HG03457 (cell line): ENCODE results near the gene ECSCR.
A peak's percentile ranks its signal among the peaks of the same experiment; 100 is the strongest.
"Not testable (repeated sequence)": the region's sequence is repeated elsewhere in the genome, so short reads cannot be mapped to it uniquely, and the experiment has no call there.

Experiments used
- ATAC-seq: cut with Tn5 transposase; IDR thresholded peaks from one replicate; pipeline ENCODE4 v1.9.1; 2021; ENCODE audit warnings: moderate number of reproducible peaks; ENCODE audit not compliant: unreplicated experiment

ECSCR gene

DNA sequence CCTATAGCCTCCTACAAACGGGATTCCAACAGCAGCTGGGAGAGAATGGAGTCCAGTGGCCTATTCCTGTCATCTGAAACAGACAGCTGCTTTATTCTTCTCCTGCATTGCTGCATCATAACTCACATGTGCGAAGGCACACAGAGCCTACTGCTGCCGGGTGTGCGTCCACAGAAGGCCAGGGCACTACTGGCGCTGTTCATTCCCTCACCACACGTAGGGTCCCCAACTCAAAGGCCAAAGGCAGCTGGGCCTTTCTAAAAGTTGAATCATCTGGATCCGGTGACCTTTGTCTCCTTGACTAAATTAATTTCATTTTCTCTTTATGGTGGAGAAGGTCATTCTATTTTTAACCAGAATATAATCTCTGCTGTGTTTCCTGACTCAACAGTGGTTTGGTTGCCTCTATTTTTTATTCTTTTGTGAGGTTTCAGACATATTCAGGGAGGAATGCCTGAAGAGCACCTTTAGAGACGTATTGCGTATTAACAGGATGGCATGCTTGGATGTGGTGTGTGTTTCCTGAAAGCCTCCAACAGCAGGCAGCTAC, 47.9 kb downstream of the ECSCR start:
- ATAC-seq = no peak

DNA sequence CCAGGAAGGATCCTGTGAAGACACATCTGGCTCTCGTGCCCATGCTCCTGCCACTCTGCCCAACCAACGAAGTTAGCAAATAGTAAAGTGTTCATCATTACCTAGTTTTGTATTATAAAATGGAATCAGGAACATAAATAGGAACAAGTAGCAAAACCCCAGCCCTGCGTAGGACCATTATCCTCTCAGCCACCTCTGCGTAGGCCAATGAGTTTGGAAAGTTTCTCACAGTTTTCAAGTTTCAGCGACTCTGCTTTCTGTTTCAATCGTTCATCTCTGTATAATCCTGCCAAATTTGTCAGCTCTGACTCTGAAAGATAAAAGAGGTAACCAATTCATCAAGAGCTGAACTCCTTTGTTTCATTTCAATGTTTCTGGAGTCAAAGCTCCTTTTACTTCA, 48.6 kb downstream of the ECSCR start:
- ATAC-seq = no peak

DNA sequence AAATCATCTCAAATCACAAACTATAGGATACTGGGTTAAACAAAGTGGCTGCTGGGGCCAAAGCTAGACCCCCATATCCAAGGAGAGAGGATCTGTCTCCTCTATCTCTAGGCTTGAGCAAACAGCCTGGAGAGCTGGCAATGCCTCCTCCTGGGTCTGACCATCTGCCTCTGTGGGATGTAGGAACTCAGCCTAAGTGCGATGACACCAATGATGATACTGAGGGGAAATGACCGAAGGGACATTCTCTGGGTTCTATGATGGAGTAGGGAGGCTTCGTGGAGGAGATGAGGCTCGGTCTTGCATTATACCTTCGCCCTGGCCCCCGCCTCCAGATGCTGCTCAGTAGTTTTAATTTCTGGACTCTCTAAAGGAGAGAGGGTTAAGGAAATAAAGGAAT, 49.4 kb downstream of the ECSCR start:
- ATAC-seq = no peak

DNA sequence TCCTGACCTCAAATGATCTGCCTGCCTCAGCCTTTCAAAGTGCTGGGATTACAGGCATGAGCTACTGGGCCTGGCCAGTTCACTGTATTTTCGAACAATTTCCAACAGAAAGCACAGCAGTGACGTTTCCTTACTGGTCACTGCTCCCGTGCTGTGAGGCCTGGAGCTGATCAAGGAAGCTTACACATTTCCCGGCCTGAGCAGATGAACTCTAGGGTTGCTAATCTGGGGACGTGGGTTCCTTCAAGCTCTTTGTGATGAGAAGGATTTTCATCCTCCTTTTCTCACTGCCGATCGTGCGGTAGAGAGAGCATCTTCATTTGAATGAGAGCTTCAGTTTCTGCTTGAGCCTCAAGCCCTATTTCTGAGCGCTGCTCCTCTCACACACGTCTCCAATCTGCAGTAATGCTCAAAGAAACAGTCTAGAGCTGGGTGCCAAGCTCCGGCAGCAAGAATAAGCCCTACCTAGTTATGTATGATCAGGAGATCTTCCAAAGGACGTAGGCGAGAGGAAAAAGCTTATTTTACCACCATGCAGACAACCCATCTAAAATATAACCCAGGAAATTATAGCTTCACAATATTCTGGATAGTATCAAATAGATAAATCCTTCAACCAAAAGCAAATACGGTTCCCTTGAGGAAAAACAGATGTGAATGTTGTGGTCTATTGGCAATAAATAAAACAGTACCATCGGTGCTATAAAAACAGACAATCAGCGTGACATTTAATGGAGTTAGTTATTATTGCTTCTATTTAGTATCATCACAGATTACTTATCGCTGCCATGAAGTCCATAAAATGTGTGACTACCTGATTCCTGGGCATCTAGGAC, 51.3 kb downstream of the ECSCR start:
- ATAC-seq = no peak

DNA sequence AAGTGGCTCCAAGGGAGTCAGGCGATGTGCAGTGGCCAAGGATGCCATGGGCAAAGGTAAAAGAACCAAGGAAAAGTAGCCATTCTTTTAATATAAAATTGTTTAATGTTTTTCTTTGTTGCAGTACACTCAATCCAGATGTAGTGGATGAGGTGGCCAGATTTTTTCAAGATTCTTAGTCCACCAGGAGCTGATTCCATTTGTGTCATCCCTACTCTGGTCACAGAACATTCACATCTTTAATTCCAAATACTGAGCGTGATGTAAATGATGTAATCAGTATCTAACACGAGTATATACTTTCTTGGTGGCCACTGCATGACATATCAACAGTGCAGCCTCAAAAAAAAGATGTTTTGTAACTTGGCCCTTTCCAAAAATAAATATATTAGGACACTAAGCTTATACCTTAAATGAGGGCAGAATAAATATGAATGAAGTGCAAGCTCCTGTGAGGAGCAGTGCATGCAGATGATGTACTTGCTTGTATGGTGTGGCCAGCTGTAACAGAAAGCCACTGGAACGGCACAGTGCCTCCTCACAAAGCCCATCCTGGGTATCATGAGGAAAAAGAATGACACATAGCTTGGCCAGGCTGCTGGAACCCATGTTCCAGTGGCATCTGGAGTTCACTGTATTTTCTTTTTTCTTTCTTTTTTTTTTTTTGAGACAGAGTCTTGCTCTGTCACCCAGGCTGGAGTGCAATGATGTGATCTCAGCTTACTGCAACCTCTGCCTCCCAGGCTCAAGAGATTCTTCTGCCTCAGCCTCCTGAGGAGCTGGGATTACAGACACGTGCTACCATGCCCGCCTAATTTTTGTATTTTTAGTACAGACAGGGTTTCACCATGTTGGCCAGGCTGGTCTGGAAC, 52.2 kb downstream of the ECSCR start:
- ATAC-seq = no peak

DNA sequence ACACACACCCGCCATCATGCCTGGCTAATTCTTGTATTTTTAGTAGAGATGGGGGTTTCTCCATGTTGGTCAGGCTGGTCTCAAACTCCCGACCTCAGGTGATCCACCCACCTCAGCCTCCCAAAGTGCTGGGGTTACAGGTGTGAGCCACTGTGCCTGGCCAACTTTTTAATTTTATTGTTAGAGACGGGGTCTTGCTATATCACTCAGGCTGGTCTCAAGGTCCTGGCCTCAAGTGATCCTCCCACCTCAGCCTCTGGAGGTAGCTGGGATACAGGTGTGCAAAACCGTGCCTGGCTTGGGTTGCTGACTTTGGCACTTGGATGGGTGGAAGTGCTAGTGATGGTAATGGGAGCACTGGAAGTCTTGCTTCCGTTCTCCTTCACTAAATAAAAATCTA, 53.4 kb downstream of the ECSCR start:
- ATAC-seq = not testable (repeated sequence)

DNA sequence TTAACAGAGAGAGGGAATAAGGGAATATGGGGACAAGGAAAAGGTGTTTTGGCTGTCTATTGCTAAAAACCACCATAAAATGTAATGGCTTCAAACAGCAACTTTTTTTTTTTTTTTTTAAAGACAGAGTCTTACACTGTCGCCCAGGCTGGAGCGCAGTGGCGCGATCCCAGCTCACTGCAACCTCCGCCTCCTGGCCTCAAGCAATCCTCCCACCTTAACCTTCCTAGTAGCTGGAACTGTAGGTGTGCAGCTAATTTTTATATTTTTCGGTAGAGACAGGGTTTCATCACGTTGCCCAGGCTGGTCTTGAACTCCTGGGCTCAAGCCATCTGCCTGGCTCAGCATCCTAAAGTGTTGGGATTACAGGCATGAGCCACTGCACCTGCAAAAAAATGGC, 54.4 kb downstream of the ECSCR start:
- ATAC-seq = no peak

DNA sequence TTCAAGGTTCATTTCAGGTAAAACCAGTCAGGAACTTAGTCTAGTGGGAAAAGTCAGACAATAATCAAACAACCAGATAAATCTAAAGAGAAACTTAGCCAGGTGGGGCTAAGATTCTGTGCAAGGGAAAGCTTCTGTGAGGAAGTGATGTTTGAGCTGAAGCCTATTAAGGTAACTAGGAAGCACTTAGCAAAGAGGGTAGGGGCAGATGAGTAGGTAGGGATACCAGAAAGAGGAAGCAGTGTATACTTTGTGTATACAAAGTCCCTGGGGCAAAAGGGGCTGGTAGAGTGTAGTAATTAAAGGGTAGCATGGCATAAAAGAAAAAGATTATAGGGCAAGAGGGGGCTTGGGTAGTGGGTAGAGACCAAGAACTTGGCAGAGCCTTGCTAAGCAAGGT, 55.0 kb downstream of the ECSCR start:
- ATAC-seq = no peak

DNA sequence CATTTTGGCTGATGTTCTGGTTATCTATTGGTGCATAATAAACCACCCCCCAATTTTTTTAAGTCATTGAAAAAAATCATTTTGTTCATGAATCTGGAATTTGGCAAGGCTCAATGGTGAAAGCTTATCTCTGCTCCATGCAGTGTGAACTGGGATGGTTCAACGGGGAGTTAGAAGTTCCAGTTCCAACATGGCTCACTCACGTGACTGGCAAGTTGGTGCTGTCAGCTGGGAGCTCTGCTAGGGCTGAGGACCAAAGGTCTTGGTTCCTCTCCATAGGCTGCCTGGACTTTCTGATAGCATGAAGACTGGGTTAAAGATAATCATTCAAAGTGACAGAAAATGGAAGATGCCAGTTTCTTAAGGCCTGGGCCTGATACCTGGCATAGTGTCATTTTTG, 55.6 kb downstream of the ECSCR start:
- ATAC-seq = no peak

DNA sequence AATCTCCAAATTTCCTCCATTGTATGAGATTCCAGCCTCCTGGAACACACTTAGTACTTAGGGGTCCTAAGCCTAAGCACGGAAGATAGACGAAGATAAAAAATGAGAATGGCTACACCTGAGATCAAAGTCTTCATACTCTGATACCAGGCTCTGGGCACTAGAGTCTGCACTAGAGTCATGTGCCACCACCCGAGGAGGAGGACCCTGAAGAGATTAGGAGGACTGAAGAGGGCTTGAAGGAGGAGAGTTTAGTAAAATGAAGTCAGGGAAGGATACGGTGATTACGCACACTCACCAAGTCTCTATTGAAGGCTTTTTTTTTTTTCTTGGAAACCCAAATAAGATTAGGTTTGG, 58.1 kb downstream of the ECSCR start:
- ATAC-seq = no peak

DNA sequence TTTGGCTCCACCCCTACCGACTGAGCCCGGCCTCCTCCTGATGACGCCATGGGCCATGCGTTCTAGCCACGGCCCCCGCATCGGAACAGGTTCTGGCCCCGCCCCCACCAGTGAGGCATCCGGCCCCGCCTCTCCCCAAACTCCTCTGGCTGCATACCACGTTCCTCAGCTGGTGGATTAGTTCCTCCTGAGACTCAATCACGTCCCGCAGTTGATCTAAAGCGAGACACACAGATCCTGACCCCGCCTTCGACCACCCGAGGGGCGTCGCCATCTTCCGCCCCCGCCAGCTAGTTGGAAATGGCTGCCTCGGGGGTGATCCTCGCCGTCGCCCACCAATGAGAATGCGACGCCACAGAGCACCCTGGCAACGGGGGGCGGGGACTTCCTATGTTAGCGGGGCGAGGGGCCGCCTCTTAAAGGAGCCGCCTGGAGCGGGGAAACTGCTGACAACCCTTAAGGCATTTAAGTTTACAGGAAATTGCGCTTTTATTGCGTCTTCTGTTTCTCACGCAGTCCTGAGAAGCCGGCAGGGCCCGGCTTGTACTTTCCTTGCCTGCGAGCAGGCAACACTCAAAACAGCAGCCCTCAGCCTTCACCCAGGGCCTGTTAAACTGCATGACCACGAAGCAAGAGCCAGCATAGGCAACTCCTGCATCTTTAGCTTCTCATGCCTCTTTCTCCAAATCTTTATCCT, 58.6 kb downstream of the ECSCR start, which contains the start of gene SPATA24:
Gene SPATA24, minus strand, starts transcription at position 303 of the 697 bp plus-strand sequence. Its CDS starts 29 bp downstream, at position 274.
- peak; percentile 60 for ATAC-seq

DNA sequence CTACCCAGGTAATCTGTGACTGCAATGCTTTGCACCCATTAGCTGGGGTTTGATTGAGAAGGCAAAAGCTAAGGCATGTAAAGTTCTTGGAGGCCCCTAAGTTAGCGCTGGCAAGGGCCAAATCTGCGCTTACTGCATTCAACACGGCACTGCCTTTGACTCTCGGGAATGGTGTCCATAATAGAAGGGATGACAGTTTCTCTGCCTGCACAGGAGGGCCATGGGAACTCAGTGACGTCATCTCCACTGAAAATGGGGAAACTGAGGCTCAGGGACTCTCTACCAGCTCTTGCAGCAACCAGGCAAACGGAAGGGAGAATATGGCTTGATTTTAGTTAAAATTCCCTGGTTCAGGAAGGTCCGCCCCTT, 59.1 kb downstream of the ECSCR start:
- ATAC-seq = peak; percentile 1

DNA sequence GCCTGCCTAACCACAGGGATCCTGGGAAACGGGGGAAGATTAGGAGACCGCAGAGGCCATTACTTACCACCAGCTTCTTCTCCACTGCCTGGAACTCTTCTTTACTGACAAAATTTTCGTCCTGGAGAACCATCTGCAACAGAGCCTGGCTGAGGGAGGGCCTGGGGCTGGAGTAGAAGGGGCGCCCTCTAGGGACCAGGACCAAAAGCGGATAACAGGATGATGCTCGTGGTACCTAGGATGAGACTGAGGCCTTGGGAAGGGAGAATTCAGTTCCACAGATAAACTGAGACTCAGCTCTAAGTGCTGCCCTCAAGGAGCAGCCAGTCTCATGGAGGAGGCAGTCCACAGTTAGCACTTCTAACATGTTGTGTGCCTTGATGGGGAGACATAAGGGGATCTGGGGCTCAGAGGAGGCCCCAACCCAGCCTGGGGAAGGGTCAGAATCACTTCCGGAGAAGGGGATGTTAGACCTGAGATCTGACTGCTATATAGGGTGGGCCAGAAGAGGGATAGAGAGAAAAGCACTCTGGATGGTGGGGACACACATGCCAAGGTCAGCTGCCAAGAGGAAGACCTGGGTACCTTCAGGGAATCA, 59.9 kb downstream of the ECSCR start:
- no peak for ATAC-seq

DNA sequence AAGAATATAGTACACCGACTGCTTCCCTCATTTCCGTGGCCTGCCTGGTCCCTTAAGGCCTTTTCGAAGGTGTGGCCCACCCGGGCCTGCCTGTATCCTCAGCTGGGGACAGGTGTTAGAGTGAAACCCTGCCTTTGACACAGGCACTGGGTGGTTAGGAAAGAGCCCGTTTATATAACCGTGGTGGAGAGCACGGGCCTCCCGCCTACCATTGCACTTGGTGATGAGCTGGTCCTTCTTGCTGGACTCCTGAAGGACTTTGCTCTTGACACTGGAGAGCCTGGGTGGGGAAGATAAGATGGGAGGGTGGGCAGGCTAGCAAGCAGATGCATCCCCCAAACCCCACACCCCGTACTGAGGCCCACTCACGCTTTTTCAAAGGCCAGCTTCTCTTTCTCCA, 61.0 kb downstream of the ECSCR start:
- ATAC-seq = no peak

DNA sequence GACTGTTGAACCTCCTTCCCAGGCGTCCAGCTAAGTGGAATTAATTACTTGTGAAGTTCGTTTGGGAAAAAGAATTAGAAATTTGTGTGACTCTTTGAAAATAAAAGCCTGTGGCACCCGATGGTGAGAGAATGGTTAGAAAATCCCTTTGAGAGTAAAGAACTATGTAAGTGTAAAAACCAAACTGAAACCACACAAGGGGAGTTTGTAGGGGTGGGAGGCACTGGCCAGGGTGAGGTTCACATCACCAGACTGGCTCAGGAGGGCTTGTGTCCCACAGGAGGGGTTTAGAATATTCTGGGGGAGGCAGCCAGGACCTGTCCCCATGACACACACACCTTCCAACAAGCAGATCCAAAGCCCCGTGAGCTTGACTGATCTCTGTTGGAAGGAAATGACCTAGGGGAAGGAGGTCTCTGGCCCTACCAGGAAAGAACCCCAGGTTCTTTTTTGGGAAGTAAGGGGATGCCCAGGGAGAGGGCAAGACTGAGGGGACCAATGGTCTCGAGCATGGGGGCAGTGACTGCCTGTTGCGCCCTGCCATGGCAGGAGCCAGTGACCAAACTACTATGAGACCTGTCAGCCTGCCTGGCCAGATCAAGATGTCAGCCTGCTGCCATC, 62.9 kb downstream of the ECSCR start:
- no peak for ATAC-seq
